Karpas-422 (cell line): ENCODE data around the gene ACVR1. TPM values are rescaled to one million over a fixed set of nuclear protein-coding genes. Genes with fewer than 3 reads are reported as not detected.
"Not testable (repeated sequence)": the region's sequence is repeated elsewhere in the genome, so short reads cannot be mapped to it uniquely, and the experiment has no call there.

Experiments used
- DNase-seq: peaks from one replicate; pipeline ENCODE4 v3.0.0-alpha.2; 2015
- H2AFZ ChIP-seq: fragments of 200-600 bp; sonication (generic); 2 replicates; pipeline ENCODE4 v1.6.1; 2014; ENCODE audit warnings: antibody characterized with exemption, low read length, mixed read lengths
- H3K27ac ChIP-seq: fragments of 200-600 bp; sonication (generic); 2 replicates; pipeline ENCODE4 v1.5.1; 2014; ENCODE audit warnings: mild to moderate bottlenecking, low read length, moderate library complexity
- H3K27me3 ChIP-seq: fragments of 200-600 bp; sonication (generic); 2 replicates; pipeline ENCODE4 v1.6.1; 2014; ENCODE audit warnings: low read length, mixed read lengths
- H3K36me3 ChIP-seq: fragments of 200-600 bp; sonication (generic); 2 replicates; pipeline ENCODE4 v1.6.1; 2014; ENCODE audit warnings: low read length, mixed read lengths; ENCODE audit not compliant: insufficient read depth
- H3K4me1 ChIP-seq: fragments of 200-600 bp; sonication (generic); 2 replicates; pipeline ENCODE4 v1.6.1; 2014; ENCODE audit warnings: mild to moderate bottlenecking, low read length, mixed read lengths
- H3K4me2 ChIP-seq: fragments of 200-600 bp; sonication (generic); 2 replicates; pipeline ENCODE4 v1.6.1; 2014; ENCODE audit warnings: low read length, low read depth, mild to moderate bottlenecking; ENCODE audit not compliant: poor library complexity, severe bottlenecking
- H3K4me3 ChIP-seq: fragments of 200-600 bp; sonication (generic); 2 replicates; pipeline ENCODE4 v1.5.1; 2014; ENCODE audit warnings: mild to moderate bottlenecking, antibody characterized with exemption, low read length, mixed read lengths
- H3K79me2 ChIP-seq: fragments of 200-600 bp; sonication (generic); 2 replicates; pipeline ENCODE4 v1.6.1; 2014; ENCODE audit warnings: mild to moderate bottlenecking, low read length, mixed read lengths
- H3K9ac ChIP-seq: fragments of 200-600 bp; sonication (generic); 2 replicates; pipeline ENCODE4 v1.6.0; 2014; ENCODE audit warnings: low read length
- H3K9me2 ChIP-seq: fragments of 200-600 bp; sonication (generic), shearing (Covaris generic); replicated peaks from 2 replicates; pipeline ENCODE4 v1.6.0; 2014; ENCODE audit warnings: mild to moderate bottlenecking, low read length, moderate library complexity; ENCODE audit not compliant: insufficient read depth
- H3K9me3 ChIP-seq: fragments of 300-700, 200-600 bp; sonication (generic); 2 replicates; pipeline ENCODE4 v1.6.1; 2014; ENCODE audit warnings: low read length, mixed read lengths
- H4K20me1 ChIP-seq: fragments of 200-600 bp; sonication (generic); 2 replicates; pipeline ENCODE4 v1.6.1; 2014; ENCODE audit warnings: mild to moderate bottlenecking, antibody characterized with exemption, low read length, low read depth; ENCODE audit not compliant: insufficient read depth
- total RNA-seq: library from RNA; depleted of rRNA; stranded (reverse); fragments of >200 nt; shearing (Covaris generic); gene quantifications from 2 replicates; pipeline ENCODE4 v1.2.3, GENCODE V29; 2014; ENCODE audit warnings: low replicate concordance

ACVR1 gene
- total RNA-seq, 1 experiment from 2014 or later, result 0.07 TPM

DNA sequence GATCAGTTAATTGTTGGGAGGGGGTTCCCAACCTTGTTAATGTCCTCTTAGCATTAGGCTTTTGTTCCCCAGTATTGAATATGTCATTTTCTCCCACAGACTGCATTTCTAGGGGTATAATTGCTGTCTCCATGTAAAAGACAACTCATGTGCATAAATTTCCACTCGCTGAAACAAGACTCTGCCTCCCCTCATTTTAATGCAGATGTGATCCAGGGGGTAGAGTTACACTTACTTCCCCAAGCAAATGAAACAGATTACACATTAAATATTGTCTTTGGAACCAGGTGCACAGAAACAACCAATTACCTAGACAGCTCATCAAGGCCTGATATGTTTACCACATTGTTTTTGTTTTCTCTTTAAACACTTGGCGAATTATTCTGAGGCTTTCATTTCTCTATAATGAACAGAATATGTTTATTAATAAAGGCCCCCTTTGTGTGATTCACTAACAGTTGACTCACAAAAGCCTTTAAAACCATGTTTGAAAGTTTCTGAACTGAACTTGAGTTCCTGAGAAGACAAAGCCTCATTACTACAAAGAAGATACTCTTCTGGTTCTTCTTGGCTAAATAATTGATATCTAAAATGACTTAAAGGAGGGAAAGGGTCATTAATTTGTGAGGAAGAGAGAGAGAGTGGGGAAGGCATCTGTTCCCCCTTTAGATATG, 15.0 kb upstream of the ACVR1 start:
- no peaks in the 10 kb centered on the region for H3K79me2 ChIP-seq
- H3K4me1 ChIP-seq, result no peaks in the 10 kb centered on the region
- no peaks in the 10 kb centered on the region for H3K27me3 ChIP-seq
- H3K4me3 ChIP-seq, result no peak overlapping the region
- no peaks in the 10 kb centered on the region for H4K20me1 ChIP-seq
- DNase-seq, result no peak
- no peaks in the 10 kb centered on the region for H3K9me2 ChIP-seq
- H2AFZ ChIP-seq, result no peak overlapping the region
- no peaks in the 10 kb centered on the region for H3K9me3 ChIP-seq
- no peak overlapping the region for H3K9ac ChIP-seq
- no peaks in the 10 kb centered on the region for H3K36me3 ChIP-seq
- H3K27ac ChIP-seq, result no peak overlapping the region
- H3K4me2 ChIP-seq, result no peak overlapping the region

DNA sequence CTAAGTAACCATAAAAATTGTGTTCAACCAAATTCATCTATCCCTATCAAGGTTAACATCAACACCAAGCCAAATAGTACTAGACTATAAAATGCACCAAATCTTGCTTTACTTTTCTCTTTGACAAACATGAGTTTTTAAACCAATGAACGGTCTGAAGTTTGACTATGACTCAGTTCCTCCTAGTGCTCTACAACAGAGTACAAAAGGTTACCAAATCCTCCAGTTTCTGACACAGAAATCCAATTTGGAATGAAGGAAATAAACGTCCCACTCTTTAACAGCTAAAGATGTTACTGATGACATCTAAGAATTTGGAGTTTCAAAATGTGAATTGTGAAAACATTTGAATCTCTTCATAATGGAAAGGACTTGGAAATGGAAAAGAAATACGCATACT, 11.8 kb upstream of the ACVR1 start:
- no peak overlapping the region for H3K9ac ChIP-seq
- no peaks in the 10 kb centered on the region for H3K4me1 ChIP-seq
- H3K79me2 ChIP-seq, result no peaks in the 10 kb centered on the region
- H3K4me2 ChIP-seq, result no peak overlapping the region
- H3K4me3 ChIP-seq, result no peak overlapping the region
- no peak overlapping the region for H2AFZ ChIP-seq
- no peaks in the 10 kb centered on the region for H3K9me3 ChIP-seq
- H4K20me1 ChIP-seq, result no peaks in the 10 kb centered on the region
- H3K27ac ChIP-seq, result no peak overlapping the region
- DNase-seq, result no peak
- no peaks in the 10 kb centered on the region for H3K27me3 ChIP-seq
- H3K9me2 ChIP-seq, result no peaks in the 10 kb centered on the region
- no peaks in the 10 kb centered on the region for H3K36me3 ChIP-seq

DNA sequence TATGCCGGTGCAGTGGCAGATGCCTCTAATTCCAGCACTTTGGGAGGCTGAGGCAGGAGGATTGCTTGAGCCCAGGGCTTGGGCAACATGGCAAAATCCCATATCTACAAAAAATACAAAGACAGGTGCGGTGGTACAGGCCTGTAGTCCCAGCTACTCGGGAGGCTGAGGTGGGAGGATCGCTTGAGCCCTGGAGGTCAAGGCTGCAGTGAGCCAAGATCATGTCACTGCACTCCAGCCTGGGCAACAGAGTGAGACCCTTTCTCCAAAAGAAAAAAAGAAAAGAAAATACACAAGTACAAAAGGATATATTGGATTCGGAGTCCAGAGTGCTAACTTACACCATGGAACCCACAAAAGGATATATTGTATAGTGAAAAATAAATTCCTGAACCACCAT, 8.4 kb upstream of the ACVR1 start:
- H3K9me2 ChIP-seq, H3K9ac ChIP-seq, H3K36me3 ChIP-seq, H3K4me3 ChIP-seq, H4K20me1 ChIP-seq, H3K27me3 ChIP-seq, H3K27ac ChIP-seq, H3K4me2 ChIP-seq, H3K4me1 ChIP-seq, H2AFZ ChIP-seq, H3K79me2 ChIP-seq, DNase-seq, H3K9me3 ChIP-seq: not testable (repeated sequence)

GRCh38 chr2:157880927-157881326, 4.8 kb upstream of the ACVR1 start:
- H3K27me3 ChIP-seq, result no peaks in the 10 kb centered on the region
- no peaks in the 10 kb centered on the region for H4K20me1 ChIP-seq
- H3K79me2 ChIP-seq, result no peaks in the 10 kb centered on the region
- H3K9me2 ChIP-seq, result no peaks in the 10 kb centered on the region
- no peaks in the 10 kb centered on the region for H3K36me3 ChIP-seq
- no peak overlapping the region for H3K9ac ChIP-seq
- H3K4me1 ChIP-seq, result peaks cover 8% of the 10 kb centered on the region
- no peak overlapping the region for H3K4me2 ChIP-seq
- H3K4me3 ChIP-seq, result no peak overlapping the region
- H2AFZ ChIP-seq, result no peak overlapping the region
- H3K9me3 ChIP-seq, result no peaks in the 10 kb centered on the region
- DNase-seq, result no peak
- H3K27ac ChIP-seq, result no peak overlapping the region

- no peak overlapping the region for H3K4me3 ChIP-seq
- H3K36me3 ChIP-seq, result no peaks in the 10 kb centered on the region
- H3K27ac ChIP-seq, result no peak overlapping the region
- H3K9ac ChIP-seq, result no peak overlapping the region
- no peaks in the 10 kb centered on the region for H4K20me1 ChIP-seq
- H3K9me3 ChIP-seq, result no peaks in the 10 kb centered on the region
- H3K27me3 ChIP-seq, result no peaks in the 10 kb centered on the region
- H3K4me2 ChIP-seq, result peak overlapping the region; percentile 90
- no peak for DNase-seq
- H2AFZ ChIP-seq, result no peak overlapping the region
- H3K9me2 ChIP-seq, result no peaks in the 10 kb centered on the region
- H3K79me2 ChIP-seq, result no peaks in the 10 kb centered on the region
- peaks cover 13% of the 10 kb centered on the region for H3K4me1 ChIP-seq
These were observed 1.8 kb upstream of the ACVR1 start for GRCh38 chr2:157877761-157878400.

DNA sequence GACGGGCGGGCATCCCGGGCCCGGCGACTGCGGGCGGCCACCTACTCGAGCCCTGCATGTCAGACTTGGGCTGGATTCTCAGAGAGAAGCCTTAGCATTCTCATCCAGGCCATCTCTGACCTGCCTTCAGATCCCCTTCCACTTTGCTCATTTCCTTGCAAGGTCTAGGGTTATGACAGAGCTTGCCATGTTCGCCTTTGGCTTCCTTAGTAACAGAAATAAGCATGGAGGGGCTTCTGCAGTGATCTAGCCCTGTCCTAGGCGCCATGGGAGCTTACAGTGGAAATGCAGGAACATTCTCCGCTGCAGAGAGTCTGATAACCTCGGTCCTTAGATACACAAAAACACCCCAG, 632 bp upstream of the ACVR1 start:
- H3K9me3 ChIP-seq, result no peaks in the 10 kb centered on the region
- H3K4me3 ChIP-seq, result peak overlapping the region; percentile 71
- no peak for DNase-seq
- peak overlapping the region; percentile 69 for H3K9ac ChIP-seq
- no peaks in the 10 kb centered on the region for H3K79me2 ChIP-seq
- H3K36me3 ChIP-seq, result no peaks in the 10 kb centered on the region
- no peaks in the 10 kb centered on the region for H3K27me3 ChIP-seq
- no peak overlapping the region for H3K27ac ChIP-seq
- peak overlapping the region; percentile 90 for H3K4me2 ChIP-seq
- peak overlapping the region; percentile 77 for H2AFZ ChIP-seq
- H3K4me1 ChIP-seq, result peaks cover 13% of the 10 kb centered on the region
- no peaks in the 10 kb centered on the region for H4K20me1 ChIP-seq
- no peaks in the 10 kb centered on the region for H3K9me2 ChIP-seq

GRCh38 chr2:157875641-157876065, 477 bp downstream of the ACVR1 start:
- H3K27ac ChIP-seq, result no peak overlapping the region
- peaks cover 13% of the 10 kb centered on the region for H3K4me1 ChIP-seq
- no peak overlapping the region for H2AFZ ChIP-seq
- H3K27me3 ChIP-seq, result no peaks in the 10 kb centered on the region
- H3K79me2 ChIP-seq, result no peaks in the 10 kb centered on the region
- H4K20me1 ChIP-seq, result no peaks in the 10 kb centered on the region
- H3K4me3 ChIP-seq, result peak overlapping the region; percentile 71
- no peaks in the 10 kb centered on the region for H3K9me2 ChIP-seq
- DNase-seq, result no peak
- no peaks in the 10 kb centered on the region for H3K9me3 ChIP-seq
- H3K4me2 ChIP-seq, result peak overlapping the region; percentile 90
- H3K9ac ChIP-seq, result peak overlapping the region; percentile 69
- H3K36me3 ChIP-seq, result no peaks in the 10 kb centered on the region

DNA sequence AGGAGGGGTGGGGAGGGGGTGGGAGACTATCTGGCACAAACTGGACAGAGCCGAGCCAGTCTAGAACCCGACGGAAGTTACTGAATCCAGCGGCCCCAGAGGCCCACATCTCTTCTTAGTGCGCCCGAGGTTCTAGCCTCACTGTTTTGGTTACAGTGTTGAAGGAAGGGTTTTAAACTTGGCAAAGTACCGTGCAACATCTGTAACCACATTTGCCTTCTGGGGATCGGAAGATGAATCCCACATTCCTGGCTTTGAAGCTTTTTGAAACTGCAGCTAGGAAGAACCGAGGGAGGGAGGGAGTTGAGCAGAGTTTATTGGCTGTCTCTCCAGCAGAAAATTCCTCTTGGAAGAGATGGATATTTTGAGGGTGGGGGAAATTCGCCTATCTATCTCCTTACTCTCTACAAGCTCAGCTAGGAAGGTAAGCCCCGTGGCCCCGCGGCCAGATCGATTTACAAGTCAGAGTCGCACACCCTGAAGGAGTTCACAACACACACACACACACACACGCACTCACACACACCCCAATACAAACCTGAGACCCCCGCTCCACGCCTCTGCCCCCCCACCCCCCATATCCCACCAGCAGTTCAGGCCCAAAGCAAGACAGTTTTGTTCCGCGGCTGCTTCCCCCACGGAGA, 1.0 kb downstream of the ACVR1 start:
- Histone ChIP-seq H3K4me3 (peak overlapping the region; percentile 49; the same call in 1 of the 2 replicates), H3K4me1 (peaks cover 13% of the 10 kb centered on the region)

More for the DNA sequence above, 1.0 kb downstream of the ACVR1 start:
- Histone ChIP-seq H3K79me2 (no peaks in the 10 kb centered on the region), H3K9me3 (no peaks in the 10 kb centered on the region), H3K27ac (no peak overlapping the region), H3K27me3 (no peaks in the 10 kb centered on the region), H4K20me1 (no peaks in the 10 kb centered on the region), H3K4me2 (peak overlapping the region; percentile 53), H3K9ac (peak overlapping the region; percentile 37; the same call in 1 of the 2 replicates), H3K36me3 (no peaks in the 10 kb centered on the region), H2AFZ (no peak overlapping the region), H3K9me2 (no peaks in the 10 kb centered on the region)
- peak; percentile 45 for DNase-seq
